H9 (cell line): Measurements from ENCODE around the gene CYTH4. TPM values are rescaled to one million over a fixed set of nuclear protein-coding genes. Genes with fewer than 3 reads are reported as not detected.
"Not testable (repeated sequence)": the region's sequence is repeated elsewhere in the genome, so short reads cannot be mapped to it uniquely, and the experiment has no call there.

Experiments used
- DNase-seq: peaks from one replicate; pipeline ENCODE4 v3.0.0-alpha.2; 2017
- H2AFZ ChIP-seq: one replicate; pipeline ENCODE4 v1.6.1; 2013; ENCODE audit warnings: mild to moderate bottlenecking, low read length, control low read depth, moderate library complexity
- H2AK5ac ChIP-seq: 2 replicates; pipeline ENCODE4 v1.6.1; 2013; ENCODE audit warnings: low read length, control low read depth, mixed read lengths; ENCODE audit not compliant: insufficient read length
- H2BK120ac ChIP-seq: one replicate; pipeline ENCODE4 v1.6.1; 2013; ENCODE audit warnings: low read depth, mild to moderate bottlenecking, low read length, control low read depth, inconsistent platforms; ENCODE audit not compliant: poor library complexity, severe bottlenecking
- H2BK12ac ChIP-seq: 2 replicates; pipeline ENCODE4 v1.6.1; 2013; ENCODE audit warnings: low read length, control low read depth, mixed read lengths, low read depth; ENCODE audit not compliant: insufficient read length
- H2BK15ac ChIP-seq: 2 replicates; pipeline ENCODE4 v1.6.1; 2013; ENCODE audit warnings: low read depth, low read length, control low read depth
- H2BK20ac ChIP-seq: one replicate; pipeline ENCODE4 v1.6.1; 2013; ENCODE audit warnings: low read depth, mild to moderate bottlenecking, low read length, control low read depth, inconsistent platforms; ENCODE audit not compliant: poor library complexity, severe bottlenecking
- H2BK5ac ChIP-seq: 2 replicates; pipeline ENCODE4 v1.6.1; 2013; ENCODE audit warnings: low read length, control low read depth, mixed read lengths; ENCODE audit not compliant: insufficient read length
- H3K14ac ChIP-seq: 2 replicates; pipeline ENCODE4 v1.6.1; 2013; ENCODE audit warnings: low read length, control low read depth; ENCODE audit not compliant: insufficient read depth
- H3K18ac ChIP-seq: 2 replicates; pipeline ENCODE4 v1.6.1; 2013; ENCODE audit warnings: low read depth, mild to moderate bottlenecking, mixed read lengths, low read length, control low read depth; ENCODE audit not compliant: insufficient read length
- H3K23ac ChIP-seq: 2 replicates; pipeline ENCODE4 v1.6.1; 2013; ENCODE audit warnings: low read length, control low read depth, mixed read lengths, low read depth; ENCODE audit not compliant: insufficient read length
- H3K23me2 ChIP-seq: 2 replicates; pipeline ENCODE4 v1.6.1; 2013; ENCODE audit warnings: low read depth, mild to moderate bottlenecking, mixed read lengths, low read length, control low read depth; ENCODE audit not compliant: insufficient read length, poor library complexity, severe bottlenecking
- H3K27ac ChIP-seq: 2 replicates; pipeline ENCODE4 v1.5.1; 2013; ENCODE audit warnings: low read length, control low read depth, mixed read lengths, low read depth; ENCODE audit not compliant: insufficient read length
- H3K27me3 ChIP-seq: 2 replicates; pipeline ENCODE4 v1.6.1; 2013; ENCODE audit warnings: low read length, control low read depth, inconsistent platforms; ENCODE audit not compliant: insufficient read depth
- H3K4ac ChIP-seq: 2 replicates; pipeline ENCODE4 v1.6.1; 2013; ENCODE audit warnings: low read depth, mild to moderate bottlenecking, control low read depth, inconsistent platforms, low read length, moderate library complexity
- H3K4me1 ChIP-seq: 2 replicates; pipeline ENCODE4 v1.6.1; 2013; ENCODE audit warnings: low read length, control low read depth, inconsistent platforms; ENCODE audit not compliant: insufficient read depth
- H3K4me2 ChIP-seq: 2 replicates; pipeline ENCODE4 v1.6.1; 2013; ENCODE audit warnings: low read length, control low read depth, mixed read lengths; ENCODE audit not compliant: insufficient read length, insufficient read depth
- H3K56ac ChIP-seq: 2 replicates; pipeline ENCODE4 v1.6.1; 2013; ENCODE audit warnings: low read depth, mild to moderate bottlenecking, mixed read lengths, low read length, control low read depth; ENCODE audit not compliant: insufficient read length
- H3K79me1 ChIP-seq: 2 replicates; pipeline ENCODE4 v1.6.1; 2013; ENCODE audit warnings: low read depth, mild to moderate bottlenecking, moderate library complexity, low read length, control low read depth, inconsistent platforms; ENCODE audit not compliant: insufficient read depth, poor library complexity, severe bottlenecking
- H3K79me2 ChIP-seq: 2 replicates; pipeline ENCODE4 v1.6.1; 2013; ENCODE audit warnings: low read length, control low read depth, inconsistent platforms; ENCODE audit not compliant: insufficient read depth
- H3K9ac ChIP-seq: 2 replicates; pipeline ENCODE4 v1.6.1; 2013; ENCODE audit warnings: low read length, control low read depth, mixed read lengths; ENCODE audit not compliant: insufficient read length; ENCODE audit errors: extremely low read depth
- H3K9me3 ChIP-seq: one replicate; pipeline ENCODE4 v1.6.1; 2013; ENCODE audit warnings: low read depth, low read length, inconsistent platforms; ENCODE audit not compliant: control insufficient read depth
- H3T11ph ChIP-seq: one replicate; pipeline ENCODE4 v1.6.1; 2013; ENCODE audit warnings: mild to moderate bottlenecking, low read length, control low read depth, inconsistent platforms
- H4K20me1 ChIP-seq: one replicate; pipeline ENCODE4 v1.6.1; 2013; ENCODE audit not compliant: control insufficient read depth, insufficient read length, insufficient read depth
- H4K5ac ChIP-seq: 2 replicates; pipeline ENCODE4 v1.6.1; 2013; ENCODE audit warnings: low read depth, mild to moderate bottlenecking, mixed read lengths, low read length, control low read depth; ENCODE audit not compliant: insufficient read length
- H4K8ac ChIP-seq: replicated peaks from 2 replicates; pipeline ENCODE4 v1.6.1; 2013; ENCODE audit warnings: low read length, control low read depth, mixed read lengths, low read depth; ENCODE audit not compliant: insufficient read length
- H4K91ac ChIP-seq: 2 replicates; pipeline ENCODE4 v1.6.1; 2013; ENCODE audit warnings: low read depth, mild to moderate bottlenecking, moderate library complexity, mixed read lengths, low read length, control low read depth; ENCODE audit not compliant: insufficient read length
- H3K27ac Mint-ChIP-seq, 3 experiments: 2 replicates in 2 of 3; 3 replicates in 1 of 3; pipeline ENCODE4 v1.8.0; 2020 to 2021; ENCODE audit warnings: mixed read lengths in 3 of 3, mild to moderate bottlenecking in 1 of 3, moderate library complexity in 1 of 3
- H3K27me3 Mint-ChIP-seq: 2 replicates; pipeline ENCODE4 v1.8.0; 2021; ENCODE audit warnings: low read depth, mild to moderate bottlenecking, moderate library complexity, mixed read lengths
- H3K36me3 Mint-ChIP-seq, 3 experiments: 2 replicates in 2 of 3; 3 replicates in 1 of 3; pipeline ENCODE4 v1.8.0; 2020 to 2021; ENCODE audit warnings: low read depth in 3 of 3, mixed read lengths in 3 of 3; ENCODE audit not compliant: insufficient read depth in 1 of 3
- H3K4me1 Mint-ChIP-seq, 2 experiments: 2 replicates each; pipeline ENCODE4 v1.8.0; 2020; ENCODE audit warnings: mixed read lengths in 2 of 2
- H3K4me3 Mint-ChIP-seq, 2 experiments: 2 replicates in 1 of 2; 3 replicates in 1 of 2; pipeline ENCODE4 v1.8.0; 2020 to 2021; ENCODE audit warnings: mild to moderate bottlenecking in 2 of 2, mixed read lengths in 2 of 2, moderate library complexity in 1 of 2
- H3K9me3 Mint-ChIP-seq, 2 experiments: 2 replicates in 1 of 2; 3 replicates in 1 of 2; pipeline ENCODE4 v1.8.0; 2020; ENCODE audit warnings: mild to moderate bottlenecking in 2 of 2, mixed read lengths in 2 of 2, moderate library complexity in 1 of 2
- WGBS: extraction: QIAGEN DNeasy Blood & Tissue Kit; methylation state at CpG from one replicate; pipeline ENCODE4 v1.1.7; 2013; ENCODE audit warnings: missing lambda C conversion rate, low lambda C conversion rate, mixed read lengths; ENCODE audit not compliant: insufficient read length; ENCODE audit errors: extremely low coverage; 5-methylcytosine and 5-hydroxymethylcytosine counted together
- long read RNA-seq: library from polyadenylated mRNA; unstranded; transcript quantifications from one replicate; pipeline ENCODE4 v2.0.0, GENCODE V29; 2020
- total RNA-seq: library from RNA; stranded (reverse); gene quantifications from 2 replicates; pipeline ENCODE4 v1.2.1, GENCODE V29; 2021
- TF ChIP-seq, protein P1 (sequence below): fragments of 200-600 bp; sonication (generic); conservative IDR thresholded peaks from 3 replicates; pipeline ENCODE4 v1.8.0; 2021; ENCODE audit warnings: antibody characterized with exemption, mild to moderate bottlenecking

The CYTH4 gene, protein sequence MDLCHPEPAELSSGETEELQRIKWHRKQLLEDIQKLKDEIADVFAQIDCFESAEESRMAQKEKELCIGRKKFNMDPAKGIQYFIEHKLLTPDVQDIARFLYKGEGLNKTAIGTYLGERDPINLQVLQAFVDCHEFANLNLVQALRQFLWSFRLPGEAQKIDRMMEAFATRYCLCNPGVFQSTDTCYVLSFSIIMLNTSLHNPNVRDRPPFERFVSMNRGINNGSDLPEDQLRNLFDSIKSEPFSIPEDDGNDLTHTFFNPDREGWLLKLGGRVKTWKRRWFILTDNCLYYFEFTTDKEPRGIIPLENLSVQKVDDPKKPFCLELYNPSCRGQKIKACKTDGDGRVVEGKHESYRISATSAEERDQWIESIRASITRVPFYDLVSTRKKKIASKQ
- not detected in 2 replicates for total RNA-seq
- long read RNA-seq: 0 reads

DNA sequence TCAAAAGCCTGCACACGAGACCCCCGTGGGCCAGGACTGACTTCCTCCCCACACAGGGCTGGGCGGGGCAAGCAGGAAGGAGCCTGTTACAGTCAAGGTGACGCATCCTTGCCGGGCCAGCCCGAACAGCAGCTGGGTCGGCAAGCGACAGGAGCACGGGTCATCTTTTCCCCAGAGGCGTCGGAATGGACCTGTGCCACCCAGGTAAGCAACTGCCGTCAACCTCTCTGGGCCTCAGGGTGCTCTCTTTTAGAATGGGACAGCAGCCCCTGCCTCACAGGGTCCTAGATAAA, at the start of gene CYTH4:
Gene CYTH4 (plus strand): TSS at position 124 of the 293 bp plus-strand sequence. CDS start 62 bp downstream, at position 186.
- Histone ChIP-seq H3K4me2 (no peak within 1 kb of the TSS), H3K18ac (no peak within 1 kb of the TSS), H3T11ph (no peak within 1 kb of the TSS), H2AFZ (no peak within 1 kb of the TSS), H3K23me2 (no peaks in the 10 kb centered on the region), H2BK5ac (no peak within 1 kb of the TSS), H4K91ac (no peak within 1 kb of the TSS), H3K4ac (no peak within 1 kb of the TSS), H2BK120ac (no peak within 1 kb of the TSS), H3K27me3 (no peaks in the 10 kb centered on the region), H4K20me1 (no peaks in the 10 kb centered on the region), H2BK20ac (no peak within 1 kb of the TSS), H3K4me1 (no peaks in the 10 kb centered on the region; the same call in 1 of the 2 replicates), H3K14ac (no peak within 1 kb of the TSS), H2AK5ac (no peak within 1 kb of the TSS), H3K27ac (no peak within 1 kb of the TSS), H4K5ac (no peak within 1 kb of the TSS), H3K79me2 (no peaks in the 10 kb centered on the region), H2BK12ac (no peak within 1 kb of the TSS), H4K8ac (no peak within 1 kb of the TSS), H2BK15ac (no peak within 1 kb of the TSS), H3K56ac (no peak within 1 kb of the TSS), H3K9ac (no peak within 1 kb of the TSS), H3K79me1 (no peaks in the 10 kb centered on the region), H3K9me3 (no peaks in the 10 kb centered on the region), H3K23ac (no peak within 1 kb of the TSS)
- WGBS: no CpG with 5 or more reads among the region's 12 CpGs
- Mint-ChIP-seq H3K9me3 (no peaks in the 10 kb centered on the region; a peak in 1 of 5 replicates), H3K4me3 (no peak within 1 kb of the TSS), H3K4me1 (peaks cover 17 to 31% of the 10 kb centered on the region in 2 experiments), H3K27me3 (peaks cover 41% of the 10 kb centered on the region), H3K36me3 (no peaks in the 10 kb centered on the region; a peak in 1 of 7 replicates), H3K27ac (no peak within 1 kb of the TSS; a peak in 1 of 7 replicates)
- no peak for DNase-seq
- TF ChIP-seq, protein P1, sequence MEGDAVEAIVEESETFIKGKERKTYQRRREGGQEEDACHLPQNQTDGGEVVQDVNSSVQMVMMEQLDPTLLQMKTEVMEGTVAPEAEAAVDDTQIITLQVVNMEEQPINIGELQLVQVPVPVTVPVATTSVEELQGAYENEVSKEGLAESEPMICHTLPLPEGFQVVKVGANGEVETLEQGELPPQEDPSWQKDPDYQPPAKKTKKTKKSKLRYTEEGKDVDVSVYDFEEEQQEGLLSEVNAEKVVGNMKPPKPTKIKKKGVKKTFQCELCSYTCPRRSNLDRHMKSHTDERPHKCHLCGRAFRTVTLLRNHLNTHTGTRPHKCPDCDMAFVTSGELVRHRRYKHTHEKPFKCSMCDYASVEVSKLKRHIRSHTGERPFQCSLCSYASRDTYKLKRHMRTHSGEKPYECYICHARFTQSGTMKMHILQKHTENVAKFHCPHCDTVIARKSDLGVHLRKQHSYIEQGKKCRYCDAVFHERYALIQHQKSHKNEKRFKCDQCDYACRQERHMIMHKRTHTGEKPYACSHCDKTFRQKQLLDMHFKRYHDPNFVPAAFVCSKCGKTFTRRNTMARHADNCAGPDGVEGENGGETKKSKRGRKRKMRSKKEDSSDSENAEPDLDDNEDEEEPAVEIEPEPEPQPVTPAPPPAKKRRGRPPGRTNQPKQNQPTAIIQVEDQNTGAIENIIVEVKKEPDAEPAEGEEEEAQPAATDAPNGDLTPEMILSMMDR: no peak

DNA sequence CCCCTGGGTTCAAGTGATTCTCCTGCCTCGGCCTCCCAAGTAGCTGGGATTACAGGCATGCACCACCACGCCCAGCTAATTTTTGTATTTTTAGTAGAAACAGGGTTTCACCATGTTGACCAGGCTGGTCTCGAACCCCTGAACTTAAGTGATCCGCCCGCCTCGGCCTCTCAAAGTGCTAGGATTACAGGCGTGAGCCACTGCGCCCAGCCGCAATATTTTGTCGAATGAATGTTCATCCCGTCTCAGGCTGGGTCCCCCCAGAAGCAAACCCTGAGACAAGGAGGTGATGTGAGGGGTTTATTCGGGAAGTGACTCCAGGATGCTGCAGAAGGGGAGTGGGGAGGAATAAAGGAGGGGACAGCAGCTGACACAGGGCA, 48.9 kb upstream of the CYTH4 start:
- not testable (repeated sequence) for H3K27ac ChIP-seq, H3K4me3 Mint-ChIP-seq, H3K23me2 ChIP-seq, DNase-seq, H3K79me1 ChIP-seq, H4K20me1 ChIP-seq, H3K27me3 ChIP-seq, H2AK5ac ChIP-seq, H3K4ac ChIP-seq, H3K23ac ChIP-seq, H3K4me1 ChIP-seq, H3K79me2 ChIP-seq, H3K36me3 Mint-ChIP-seq, H4K5ac ChIP-seq, H3T11ph ChIP-seq, H4K8ac ChIP-seq, H3K9me3 ChIP-seq, H2BK15ac ChIP-seq, H2BK120ac ChIP-seq, H3K56ac ChIP-seq, H2BK12ac ChIP-seq, H3K4me2 ChIP-seq, H2BK20ac ChIP-seq, H2AFZ ChIP-seq, H3K14ac ChIP-seq, H2BK5ac ChIP-seq, H3K9me3 Mint-ChIP-seq, H3K27ac Mint-ChIP-seq, H3K9ac ChIP-seq, H4K91ac ChIP-seq, H3K18ac ChIP-seq
- no CpG with 5 or more reads among the region's 12 CpGs for WGBS
- Mint-ChIP-seq H3K4me1 (peaks cover 8 to 23% of the 10 kb centered on the region in 2 experiments), H3K27me3 (peaks cover 12% of the 10 kb centered on the region)
